ENCODE measurements around the gene CDH15.

CDH15 gene

GRCh38 chr16:89177501-89177900 is 6.0 kb downstream of the CDH15 start:
- DNase-seq: no peak
- H3K36me3 ChIP-seq (replicated peaks; ENCODE audit: insufficient read depth, low read length): no peaks in the 10 kb centered on the region
- H3K4me3 ChIP-seq (ENCODE audit: low read length): no peak overlapping the region
- H2AFZ ChIP-seq (ENCODE audit: low read length): no peak overlapping the region
- no peak overlapping the region for H3K27ac ChIP-seq (ENCODE audit: low read length)
- H3F3A ChIP-seq (ENCODE audit: insufficient read depth, low read length): no peaks in the 10 kb centered on the region
- H3K79me2 ChIP-seq (ENCODE audit: low read length): no peaks in the 10 kb centered on the region
- no peak overlapping the region for H3K4me2 ChIP-seq (ENCODE audit: low read depth, low read length)
- H3K27me3 ChIP-seq (replicated peaks; ENCODE audit: insufficient read depth, low read length): peaks cover 10% of the 10 kb centered on the region; the same call in 1 of the 2 replicates
- no peaks in the 10 kb centered on the region for H3K9me3 ChIP-seq (replicated peaks; ENCODE audit: insufficient read depth, low read length)
- no peaks in the 10 kb centered on the region for H3K4me1 ChIP-seq (ENCODE audit: low read length)
- no peaks in the 10 kb centered on the region for H4K20me1 ChIP-seq (ENCODE audit: insufficient read depth, low read length)
- H3K9ac ChIP-seq (ENCODE audit: low read length): no peak overlapping the region
- H3K9me2 ChIP-seq (replicated peaks; ENCODE audit: insufficient read depth, low read length): no peaks in the 10 kb centered on the region
- TF ChIP-seq EZH2phosphoT487 (IDR thresholded peaks at IDR 0.05; ENCODE audit: low read length) (no peak), CTCF (IDR thresholded peaks at IDR 0.05; ENCODE audit: low read length) (no peak), EZH2 (optimal IDR thresholded peaks at IDR 0.05; ENCODE audit: low read depth, low read length) (no peak)

DNA sequence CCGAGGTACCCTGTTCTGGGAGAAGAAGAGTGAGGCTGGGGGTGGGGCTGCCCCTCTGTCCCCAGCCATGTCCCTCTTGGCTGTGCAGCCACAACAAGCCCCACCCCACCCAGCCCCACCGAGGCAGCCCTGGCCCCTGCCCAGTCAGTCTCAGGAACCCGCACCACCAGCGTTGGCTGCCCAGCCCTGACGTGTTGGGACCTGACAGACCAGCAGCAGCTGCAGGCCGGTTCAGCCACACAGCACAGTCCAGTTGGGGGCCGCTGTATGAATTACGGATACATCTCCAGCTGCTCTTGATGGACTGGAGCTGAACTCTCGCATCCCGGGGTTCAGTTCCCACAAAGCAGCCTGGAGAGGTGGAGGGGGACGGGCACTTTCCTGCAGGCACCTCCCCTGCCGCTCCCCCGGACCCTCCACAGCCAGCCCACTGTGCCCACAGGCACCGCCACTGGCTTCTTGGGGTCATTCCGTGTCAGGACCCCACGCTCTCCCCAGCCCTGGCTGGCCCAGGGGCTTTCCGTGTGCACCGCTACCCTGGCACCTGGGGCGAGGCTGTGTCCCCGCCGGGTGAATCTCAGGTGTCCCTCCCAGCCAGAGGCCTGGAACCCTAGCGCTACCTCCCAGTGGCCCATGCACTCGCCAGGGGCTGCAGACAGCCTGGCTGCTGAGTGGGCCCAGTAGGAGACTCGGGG is 7.1 kb downstream of the CDH15 start:
- Histone ChIP-seq H4K20me1 (ENCODE audit: insufficient read depth, low read length) (no peaks in the 10 kb centered on the region), H3K36me3 (replicated peaks; ENCODE audit: insufficient read depth, low read length) (no peaks in the 10 kb centered on the region), H3K9me3 (replicated peaks; ENCODE audit: insufficient read depth, low read length) (no peaks in the 10 kb centered on the region), H3F3A (ENCODE audit: insufficient read depth, low read length) (no peaks in the 10 kb centered on the region), H3K9ac (ENCODE audit: low read length) (no peak overlapping the region), H3K27me3 (replicated peaks; ENCODE audit: insufficient read depth, low read length) (peaks cover 8% of the 10 kb centered on the region; the same call in 1 of the 2 replicates), H3K4me3 (ENCODE audit: low read length) (no peak overlapping the region), H3K4me1 (ENCODE audit: low read length) (no peaks in the 10 kb centered on the region), H3K9me2 (replicated peaks; ENCODE audit: insufficient read depth, low read length) (no peaks in the 10 kb centered on the region), H3K4me2 (ENCODE audit: low read depth, low read length) (no peak overlapping the region), H3K27ac (ENCODE audit: low read length) (no peak overlapping the region), H3K79me2 (ENCODE audit: low read length) (no peaks in the 10 kb centered on the region), H2AFZ (ENCODE audit: low read length) (no peak overlapping the region)
- no peak for DNase-seq
- TF ChIP-seq CTCF (IDR thresholded peaks at IDR 0.05; ENCODE audit: low read length) (no peak), EZH2 (optimal IDR thresholded peaks at IDR 0.05; ENCODE audit: low read depth, low read length) (no peak), EZH2phosphoT487 (IDR thresholded peaks at IDR 0.05; ENCODE audit: low read length) (no peak)

GRCh38 chr16:89179148-89179484 is 7.6 kb downstream of the CDH15 start:
- no peak overlapping the region for H3K9ac ChIP-seq (ENCODE audit: low read length)
- no peaks in the 10 kb centered on the region for H4K20me1 ChIP-seq (ENCODE audit: insufficient read depth, low read length)
- H3K79me2 ChIP-seq (ENCODE audit: low read length): no peaks in the 10 kb centered on the region
- H3K4me3 ChIP-seq (ENCODE audit: low read length): no peak overlapping the region
- H3K27me3 ChIP-seq (replicated peaks; ENCODE audit: insufficient read depth, low read length): peaks cover 3% of the 10 kb centered on the region; the same call in 1 of the 2 replicates
- no peaks in the 10 kb centered on the region for H3K4me1 ChIP-seq (ENCODE audit: low read length)
- H3K27ac ChIP-seq (ENCODE audit: low read length): no peak overlapping the region
- no peaks in the 10 kb centered on the region for H3K36me3 ChIP-seq (replicated peaks; ENCODE audit: insufficient read depth, low read length)
- TF ChIP-seq EZH2phosphoT487 (IDR thresholded peaks at IDR 0.05; ENCODE audit: low read length) (no peak), CTCF (IDR thresholded peaks at IDR 0.05; ENCODE audit: low read length) (no peak), EZH2 (optimal IDR thresholded peaks at IDR 0.05; ENCODE audit: low read depth, low read length) (no peak)
- DNase-seq: no peak
- no peak overlapping the region for H2AFZ ChIP-seq (ENCODE audit: low read length)
- H3K9me3 ChIP-seq (replicated peaks; ENCODE audit: insufficient read depth, low read length): no peaks in the 10 kb centered on the region
- H3F3A ChIP-seq (ENCODE audit: insufficient read depth, low read length): no peaks in the 10 kb centered on the region
- H3K4me2 ChIP-seq (ENCODE audit: low read depth, low read length): no peak overlapping the region
- H3K9me2 ChIP-seq (replicated peaks; ENCODE audit: insufficient read depth, low read length): no peaks in the 10 kb centered on the region
